ENCODE results near the gene HS3ST4.

DNA sequence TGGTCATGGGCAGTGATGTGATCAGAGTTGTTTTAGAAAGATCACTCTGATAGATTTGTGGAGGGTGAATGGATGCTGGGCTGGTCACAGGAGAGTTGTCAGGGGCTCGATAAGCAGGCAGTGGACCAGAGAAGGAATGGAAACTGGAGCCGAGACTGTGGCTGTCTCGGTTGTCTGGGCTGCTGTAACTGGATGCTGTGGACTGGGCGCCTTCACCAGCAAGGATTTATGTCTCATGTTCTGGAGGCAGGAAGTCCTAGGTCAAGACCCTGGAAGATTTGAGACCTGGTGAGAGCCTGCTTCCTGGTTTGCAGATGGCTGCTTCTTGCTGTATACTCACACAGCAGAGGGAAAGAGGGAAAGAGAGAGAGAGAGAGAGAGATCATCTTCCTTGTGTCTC lies 203.6 kb downstream of the HS3ST4 start:
- TF ChIP-seq POLR2A (IDR thresholded peaks at IDR 0.05), result no peak
- TF ChIP-seq, protein P1, sequence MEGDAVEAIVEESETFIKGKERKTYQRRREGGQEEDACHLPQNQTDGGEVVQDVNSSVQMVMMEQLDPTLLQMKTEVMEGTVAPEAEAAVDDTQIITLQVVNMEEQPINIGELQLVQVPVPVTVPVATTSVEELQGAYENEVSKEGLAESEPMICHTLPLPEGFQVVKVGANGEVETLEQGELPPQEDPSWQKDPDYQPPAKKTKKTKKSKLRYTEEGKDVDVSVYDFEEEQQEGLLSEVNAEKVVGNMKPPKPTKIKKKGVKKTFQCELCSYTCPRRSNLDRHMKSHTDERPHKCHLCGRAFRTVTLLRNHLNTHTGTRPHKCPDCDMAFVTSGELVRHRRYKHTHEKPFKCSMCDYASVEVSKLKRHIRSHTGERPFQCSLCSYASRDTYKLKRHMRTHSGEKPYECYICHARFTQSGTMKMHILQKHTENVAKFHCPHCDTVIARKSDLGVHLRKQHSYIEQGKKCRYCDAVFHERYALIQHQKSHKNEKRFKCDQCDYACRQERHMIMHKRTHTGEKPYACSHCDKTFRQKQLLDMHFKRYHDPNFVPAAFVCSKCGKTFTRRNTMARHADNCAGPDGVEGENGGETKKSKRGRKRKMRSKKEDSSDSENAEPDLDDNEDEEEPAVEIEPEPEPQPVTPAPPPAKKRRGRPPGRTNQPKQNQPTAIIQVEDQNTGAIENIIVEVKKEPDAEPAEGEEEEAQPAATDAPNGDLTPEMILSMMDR (IDR thresholded peaks at IDR 0.05), result no peak
- TF ChIP-seq EP300 (IDR thresholded peaks at IDR 0.05), result no peak

All from stomach (tissue), 4 donors.